Heart right ventricle (tissue), 16 donors: ENCODE measurements around the gene RAPGEFL1. TPM values are rescaled to one million over a fixed set of nuclear protein-coding genes. Genes with fewer than 3 reads are reported as not detected.
A peak's percentile ranks its signal among the peaks of the same experiment; 100 is the strongest.
"Not testable (repeated sequence)": the region's sequence is repeated elsewhere in the genome, so short reads cannot be mapped to it uniquely, and the experiment has no call there.

Experiments
- ATAC-seq, 8 donors: fragments of 200-7000 bp; cut with Tn5 transposase; one replicate each; pipeline ENCODE4 v1.9.1; 2020; ENCODE audit warnings: mild to moderate bottlenecking in 8 of 8, moderate library complexity in 8 of 8, moderate number of reproducible peaks in 1 of 8
- DNase-seq, 2 donors: peaks; one replicate each; pipeline ENCODE4 v3.0.0-alpha.2; 2020
- H3K27ac ChIP-seq, 10 donors: fragments of 200-600 bp; sonication (generic) in 2 of 10; one replicate each; pipeline versions ENCODE4 v1.5.0 to v1.8.0; 2020 to 2022; ENCODE audit warnings: mild to moderate bottlenecking in 3 of 10
- H3K27me3 ChIP-seq, 7 donors: fragments of 200-600 bp; one replicate each; pipeline ENCODE4 v1.8.0; 2021 to 2022; ENCODE audit warnings: mild to moderate bottlenecking in 2 of 7
- H3K36me3 ChIP-seq, 9 donors: fragments of 200-600 bp; sonication (generic) in 1 of 9; one replicate each; pipeline versions ENCODE4 v1.5.0 to v1.8.0; 2020 to 2022; ENCODE audit warnings: mild to moderate bottlenecking in 2 of 9
- H3K4me1 ChIP-seq, 9 donors: fragments of 200-600 bp; sonication (generic) in 1 of 9; one replicate each; pipeline versions ENCODE4 v1.5.0 to v1.8.0; 2020 to 2022; ENCODE audit warnings: mild to moderate bottlenecking in 4 of 9
- H3K4me3 ChIP-seq, 10 donors: fragments of 200-600 bp; sonication (generic) in 2 of 10; one replicate each; pipeline versions ENCODE4 v1.5.0 to v1.8.0; 2020 to 2022; ENCODE audit warnings: mild to moderate bottlenecking in 7 of 10, moderate library complexity in 2 of 10
- H3K9me3 ChIP-seq, 11 donors: fragments of 200-600 bp in 10 of 11; sonication (generic) in 2 of 11; one replicate each; pipeline versions ENCODE4 v1.5.0 to v1.8.0; 2013 to 2022; ENCODE audit warnings: mild to moderate bottlenecking in 2 of 11, control low read depth in 1 of 11, moderate library complexity in 1 of 11
- CTCF ChIP-seq, 9 donors: fragments of 200-600 bp; sonication (generic) in 2 of 9; IDR thresholded peaks; one replicate each; pipeline versions ENCODE4 v1.5.0 to v1.8.0; 2021 to 2022; ENCODE audit warnings: antibody characterized with exemption in 9 of 9, mild to moderate bottlenecking in 5 of 9, moderate library complexity in 1 of 9
- WGBS, 2 donors: extraction: QIAGEN DNeasy Blood & Tissue Kit; methylation state at CpG; one replicate each; pipeline ENCODE4 v1.1.7; 2013; ENCODE audit warnings: inconsistent platforms in 1 of 2; 5-methylcytosine and 5-hydroxymethylcytosine counted together
- intact Hi-C, 10 donors: fragments of 100-400 bp; cut with DNase I; formaldehyde crosslinking; loops; one replicate each; pipeline versions ENCODE4 v1.11.1 to v1.14.2; 2022
- polyA plus RNA-seq, 2 donors: library from polyadenylated mRNA; stranded (reverse); fragments of 200-250 nt; gene quantifications; one replicate each; pipeline ENCODE4 v1.2.3, GENCODE V29; 2013
- total RNA-seq, 10 donors: library from RNA; stranded (reverse); fragmentation: NEBNext Ultra II Directional in 3 of 10; extraction: Animal tissue kit (Norgen Biotek cat#: 25700) in 3 of 10; gene quantifications; one replicate each; pipeline versions ENCODE4 v1.2.1 to v1.2.4, GENCODE V29; 2021 to 2023
- donor health status: Arrhythmogenic right ventricular cardiomyopathy.
- donor health status: ischemic (EF 13 %, LVEDD 7.1; RV severe dilation, severe dysfunction).
- donor health status: healthy with polysubstance abuse.
- donor health status: DM: no; HTN: yes; CAD: no.
- donor health status: DM: no; HTN: no; CAD: no.
- donor health status: ischemic (EF 25% LVEDD 6.9; RV normal size, moderate dysfunction).
- donor health status: ischemic (EF 25% LVEDD 5.7; RV mildly dilated, moderate dysfunction).
- donor health status: healthy.
- donor health status: DM: yes; HTN: yes; CAD: no.
- donor health status: Ischemic cardiomyopathy.
- donor health status: ischemic (EF 35%, LVEDD 5.7; RV mildly dilated, moderate dysfunction).
- donor health status: nonischemic (EF 11% LVEDD 7.7; RV severe dilation, severe dysfunction).
- donor health status: DM: yes; HTN: yes; CAD: no.
- donor health status: PGD.
- donor health status: ischemic (EF 29% LVEDD 5.4; RV normal size, mild dysfunction).
- donor health status: nonischemic (EF 23%, LVEDD 6.1; RV moderate dilation, normal function).

RAPGEFL1 gene
- total and polyA plus RNA-seq, 12 donors = 2.2 to 21.9 (median 3.2) TPM

- H3K9me3 ChIP-seq = no peaks in the 10 kb centered on the region
- H3K4me3 ChIP-seq = peak overlapping the region; percentile 38 to 77 (median 65)
- TF ChIP-seq CTCF (IDR thresholded peaks at IDR 0.05) = no peak
- 2 to 3% methylated on average over 24 of the region's 24 CpGs for WGBS, 2 donors
- intact Hi-C loops = loop anchor here in 6 of 10 donors (5.0 kb wide), 1 partner anchor 68 kb away; the partner anchor contains the start of gene CDC6 (in 6 of the 6)
- peak overlapping the region; percentile 51 to 96 (median 90) for H3K27ac ChIP-seq
- DNase-seq (no peak), ATAC-seq (peak; percentile 30 to 52 (median 42))
- H3K4me1 ChIP-seq = peaks cover 3 to 29% (median 18%) of the 10 kb centered on the region in 9 donors
- H3K36me3 ChIP-seq = peaks cover 0 to 4% (median 0%) of the 10 kb centered on the region in 9 donors
- H3K27me3 ChIP-seq = no peaks in the 10 kb centered on the region
Measured at GRCh38 chr17:40219594-40220338, 42.5 kb downstream of the RAPGEFL1 start.

- no peak for TF ChIP-seq CTCF (IDR thresholded peaks at IDR 0.05)
- no peak overlapping the region for H3K4me3 ChIP-seq
- peaks cover 0 to 36% (median 7%) of the 10 kb centered on the region in 9 donors for H3K36me3 ChIP-seq
- ATAC-seq (peak in 5 of 8 donors; percentile 25 to 79 (median 50)), DNase-seq (peak in 1 of 2 donors; percentile 28)
- H3K27me3 ChIP-seq = no peaks in the 10 kb centered on the region
- peaks cover 5 to 37% (median 33%) of the 10 kb centered on the region in 9 donors for H3K4me1 ChIP-seq
- H3K9me3 ChIP-seq = no peaks in the 10 kb centered on the region
- peak overlapping the region in 4 of 10 donors; percentile 44 to 48 (median 47) for H3K27ac ChIP-seq
- intact Hi-C loops = no loop called here
- 63 to 72% methylated on average over 5 of the region's 5 CpGs for WGBS, 2 donors
Measured at GRCh38 chr17:40224718-40225550, 47.7 kb downstream of the RAPGEFL1 start.

- H3K27ac ChIP-seq, intact Hi-C loops: not testable (repeated sequence)
- peaks cover 0 to 55% (median 23%) of the 10 kb centered on the region in 9 donors for H3K36me3 ChIP-seq
Measured at GRCh38 chr17:40229146-40229545, 51.9 kb downstream of the RAPGEFL1 start.

GRCh38 chr17:40230670-40231069 lies 53.4 kb downstream of the RAPGEFL1 start:
- 85 to 93% methylated on average over 3 of the region's 3 CpGs for WGBS, 2 donors
- Histone ChIP-seq H3K4me3 (no peak overlapping the region), H3K36me3 (peaks cover 0 to 65% (median 25%) of the 10 kb centered on the region in 9 donors), H3K9me3 (no peaks in the 10 kb centered on the region), H3K4me1 (peaks cover 0 to 30% (median 10%) of the 10 kb centered on the region in 9 donors), H3K27me3 (no peaks in the 10 kb centered on the region), H3K27ac (no peak overlapping the region)
- intact Hi-C loops = no loop called here
- ATAC-seq (no peak), DNase-seq (no peak)
- no peak for TF ChIP-seq CTCF (IDR thresholded peaks at IDR 0.05)

More at GRCh38 chr17:40229146-40229545, 51.9 kb downstream of the RAPGEFL1 start:
- not testable (repeated sequence) for ATAC-seq, H3K4me3 ChIP-seq, H3K9me3 ChIP-seq, DNase-seq, H3K27me3 ChIP-seq
- H3K4me1 ChIP-seq = peaks cover 5 to 33% (median 18%) of the 10 kb centered on the region in 9 donors
- WGBS, 2 donors = 95 to 98% methylated on average over 14 of the region's 14 CpGs

GRCh38 chr17:40231928-40232327 lies 54.7 kb downstream of the RAPGEFL1 start:
- H3K27ac ChIP-seq, intact Hi-C loops, ATAC-seq, H3K27me3 ChIP-seq, H3K4me3 ChIP-seq, H3K9me3 ChIP-seq, DNase-seq: not testable (repeated sequence)
- WGBS, 2 donors = 96 to 100% methylated on average over 4 of the region's 4 CpGs
- H3K36me3 ChIP-seq = peaks cover 0 to 68% (median 25%) of the 10 kb centered on the region in 9 donors
- peaks cover 0 to 24% (median 7%) of the 10 kb centered on the region in 9 donors for H3K4me1 ChIP-seq
